22Rv1 (cell line): ENCODE results near the gene RFC1.

Source experiments
- ZFX ChIP-seq: fragments of 450-650 bp; IDR thresholded peaks from 2 replicates; pipeline ENCODE4 v1.6.1; 2017; ENCODE audit warnings: antibody characterized with exemption, borderline replicate concordance
- TF ChIP-seq, protein P1 (sequence below): fragments of 450-650 bp; IDR thresholded peaks from 2 replicates; pipeline ENCODE4 v1.5.1; 2017; ENCODE audit warnings: mild to moderate bottlenecking

DNA sequence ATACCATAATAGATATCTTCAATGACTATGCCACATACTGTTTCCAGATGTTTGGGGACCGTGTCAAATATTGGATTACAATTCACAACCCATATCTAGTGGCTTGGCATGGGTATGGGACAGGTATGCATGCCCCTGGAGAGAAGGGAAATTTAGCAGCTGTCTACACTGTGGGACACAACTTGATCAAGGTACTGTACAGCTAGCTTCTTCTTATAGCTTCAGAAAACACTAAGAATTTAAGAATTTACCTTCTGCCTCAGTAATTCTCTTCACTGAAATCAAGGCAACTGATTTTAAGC is 41.4 kb upstream of the RFC1 start:
- TF ChIP-seq, protein P1, sequence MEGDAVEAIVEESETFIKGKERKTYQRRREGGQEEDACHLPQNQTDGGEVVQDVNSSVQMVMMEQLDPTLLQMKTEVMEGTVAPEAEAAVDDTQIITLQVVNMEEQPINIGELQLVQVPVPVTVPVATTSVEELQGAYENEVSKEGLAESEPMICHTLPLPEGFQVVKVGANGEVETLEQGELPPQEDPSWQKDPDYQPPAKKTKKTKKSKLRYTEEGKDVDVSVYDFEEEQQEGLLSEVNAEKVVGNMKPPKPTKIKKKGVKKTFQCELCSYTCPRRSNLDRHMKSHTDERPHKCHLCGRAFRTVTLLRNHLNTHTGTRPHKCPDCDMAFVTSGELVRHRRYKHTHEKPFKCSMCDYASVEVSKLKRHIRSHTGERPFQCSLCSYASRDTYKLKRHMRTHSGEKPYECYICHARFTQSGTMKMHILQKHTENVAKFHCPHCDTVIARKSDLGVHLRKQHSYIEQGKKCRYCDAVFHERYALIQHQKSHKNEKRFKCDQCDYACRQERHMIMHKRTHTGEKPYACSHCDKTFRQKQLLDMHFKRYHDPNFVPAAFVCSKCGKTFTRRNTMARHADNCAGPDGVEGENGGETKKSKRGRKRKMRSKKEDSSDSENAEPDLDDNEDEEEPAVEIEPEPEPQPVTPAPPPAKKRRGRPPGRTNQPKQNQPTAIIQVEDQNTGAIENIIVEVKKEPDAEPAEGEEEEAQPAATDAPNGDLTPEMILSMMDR: no peak
- TF ChIP-seq ZFX: no peak
